ENCODE measurements around the gene MAFG.
"Not testable (repeated sequence)": the region's sequence is repeated elsewhere in the genome, so short reads cannot be mapped to it uniquely, and the experiment has no call there.

The MAFG gene

GRCh38 chr17:81923302-81924260 lies 4.0 kb downstream of the MAFG start:
- peak; percentile 61 for DNase-seq (ENCODE audit: low spot score)

DNA sequence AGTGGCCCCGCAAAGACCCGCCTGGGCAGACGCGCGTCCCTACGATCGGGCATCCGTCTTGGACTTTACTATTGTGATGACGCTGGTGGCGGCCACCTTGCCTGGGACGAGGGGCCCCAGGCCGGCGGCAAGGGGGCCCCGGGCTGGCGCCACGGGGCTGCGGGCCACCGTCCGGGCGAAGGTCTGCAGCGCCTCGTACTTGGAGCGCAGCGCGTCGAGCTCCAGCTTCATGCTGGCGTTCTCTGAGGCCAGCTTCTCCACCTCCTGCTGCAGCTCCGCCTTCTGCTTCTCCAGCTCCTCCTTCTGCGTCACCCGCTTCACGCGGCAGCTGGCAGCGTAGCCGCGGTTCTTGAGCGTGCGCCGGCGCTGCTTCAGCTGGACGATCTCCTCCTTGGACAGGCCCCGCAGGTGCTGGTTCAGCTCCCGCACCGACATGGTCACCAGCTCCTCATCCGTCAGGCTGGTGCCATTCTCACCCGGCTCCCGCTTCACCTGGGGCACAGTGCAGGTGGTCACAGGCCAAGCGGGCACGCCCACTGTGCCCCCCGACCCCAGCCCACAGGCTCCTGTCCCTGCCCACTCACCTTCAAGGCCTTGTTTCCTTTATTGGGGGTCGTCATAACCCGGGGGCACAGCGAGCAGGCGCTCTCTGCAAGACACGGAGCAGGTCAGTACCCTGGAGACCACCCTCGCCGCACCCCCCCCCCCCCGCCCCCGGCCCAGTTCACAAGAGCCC lies 4.8 kb downstream of the MAFG start:
- no peak for DNase-seq (ENCODE audit: low spot score)

GRCh38 chr17:81921996-81922565 lies 5.5 kb downstream of the MAFG start:
- DNase-seq (ENCODE audit: low spot score) = no peak

DNA sequence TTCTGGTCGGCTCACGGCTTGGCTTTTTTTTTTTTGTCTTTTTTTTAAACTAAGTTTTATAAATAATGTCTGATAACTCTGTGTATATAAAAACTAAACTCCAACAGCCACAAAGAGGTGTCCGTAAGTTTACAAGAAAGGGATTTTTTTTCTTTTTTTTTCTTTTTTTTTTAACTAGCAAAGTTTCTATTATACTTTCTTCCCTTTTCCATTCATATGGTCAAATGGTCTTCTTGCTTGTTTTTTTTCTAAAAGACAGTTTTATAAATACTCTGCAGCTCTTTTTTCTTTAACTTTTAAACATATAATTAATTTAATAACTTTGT lies 6.0 kb downstream of the MAFG start:
- DNase-seq (ENCODE audit: low spot score) = no peak

GRCh38 chr17:81920612-81921536 lies 6.7 kb downstream of the MAFG start:
- no peak for DNase-seq (ENCODE audit: low spot score)

DNA sequence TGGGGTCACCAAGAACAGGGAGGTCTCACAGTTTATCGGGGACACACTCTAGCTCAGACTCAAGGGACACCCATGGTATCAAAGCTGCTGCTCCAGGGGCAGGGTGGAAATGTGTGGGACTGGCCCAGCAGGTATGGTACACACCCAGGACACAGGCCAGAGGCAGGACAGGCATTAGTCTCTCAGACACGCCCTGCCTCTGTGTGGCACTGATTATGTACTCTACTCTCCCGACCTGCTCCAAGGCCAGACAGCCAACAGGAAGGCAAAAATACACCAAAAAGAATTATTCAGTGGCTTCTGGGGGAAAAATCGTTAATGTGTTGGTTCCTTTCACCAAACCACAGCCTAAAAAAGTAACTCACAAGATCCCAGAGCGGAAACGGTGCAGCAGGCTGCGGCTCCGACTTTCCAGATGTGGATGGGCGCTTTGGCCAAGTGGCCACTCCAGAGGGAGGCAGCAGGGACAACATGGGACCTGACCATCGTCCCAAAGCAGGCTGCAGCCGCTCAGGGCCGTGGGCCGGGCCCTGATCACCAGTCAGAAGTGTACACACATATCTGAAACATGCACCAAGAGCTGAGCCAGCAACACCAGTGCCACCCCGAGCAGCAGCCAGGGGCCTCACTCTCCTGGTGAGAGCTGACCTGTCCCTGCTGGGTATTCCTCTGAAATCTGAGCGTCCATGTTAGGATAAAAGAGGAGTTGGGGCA lies 8.5 kb downstream of the MAFG start:
- DNase-seq (ENCODE audit: low spot score) = no peak

GRCh38 chr17:81918333-81918669 lies 9.2 kb downstream of the MAFG start:
- not testable (repeated sequence) for DNase-seq (ENCODE audit: low spot score)

DNA sequence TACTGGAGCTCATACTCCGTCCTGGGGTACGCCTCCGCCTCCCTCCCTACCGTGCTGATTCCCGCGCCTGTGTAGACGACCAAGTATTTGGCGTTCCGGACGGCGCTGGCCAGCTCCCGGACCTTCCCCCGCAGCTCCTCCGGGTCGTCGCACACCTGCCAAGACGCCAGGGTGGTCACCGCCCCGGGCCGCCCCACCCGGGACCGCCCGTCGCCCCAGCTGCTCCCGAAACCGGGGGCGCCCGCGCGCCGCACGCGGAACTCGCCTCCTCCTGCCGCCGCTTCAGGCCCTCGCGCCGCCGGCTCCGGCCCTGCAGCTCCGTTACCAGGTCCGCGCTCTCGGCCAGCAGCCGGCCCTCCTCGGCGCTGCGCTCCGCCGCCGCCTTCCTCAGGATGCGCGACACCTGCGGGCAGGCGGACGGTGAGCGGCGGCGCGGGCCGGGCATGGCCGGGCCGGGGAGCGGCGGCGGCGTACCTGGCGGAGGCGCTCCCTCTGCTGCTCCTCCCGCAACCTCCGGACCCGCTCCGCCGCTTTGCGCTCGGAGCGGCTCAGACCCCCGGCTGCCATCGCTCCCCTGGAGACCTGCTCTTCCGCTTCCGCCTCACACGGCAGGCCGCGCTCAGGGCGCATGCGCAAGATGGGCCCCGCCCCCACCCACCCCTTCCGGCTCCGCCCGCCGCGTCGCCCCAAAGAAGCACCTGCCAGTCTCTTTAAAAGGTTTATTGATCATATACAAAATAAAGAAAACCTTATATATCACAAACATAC lies 9.8 kb downstream of the MAFG start, which contains the start of gene SIRT7:
SIRT7 (minus strand) TSS at position 612 of the 768 bp plus-strand sequence; CDS start at position 567, 45 bp downstream.
- peak; percentile 85 for DNase-seq (ENCODE audit: low spot score)

DNA sequence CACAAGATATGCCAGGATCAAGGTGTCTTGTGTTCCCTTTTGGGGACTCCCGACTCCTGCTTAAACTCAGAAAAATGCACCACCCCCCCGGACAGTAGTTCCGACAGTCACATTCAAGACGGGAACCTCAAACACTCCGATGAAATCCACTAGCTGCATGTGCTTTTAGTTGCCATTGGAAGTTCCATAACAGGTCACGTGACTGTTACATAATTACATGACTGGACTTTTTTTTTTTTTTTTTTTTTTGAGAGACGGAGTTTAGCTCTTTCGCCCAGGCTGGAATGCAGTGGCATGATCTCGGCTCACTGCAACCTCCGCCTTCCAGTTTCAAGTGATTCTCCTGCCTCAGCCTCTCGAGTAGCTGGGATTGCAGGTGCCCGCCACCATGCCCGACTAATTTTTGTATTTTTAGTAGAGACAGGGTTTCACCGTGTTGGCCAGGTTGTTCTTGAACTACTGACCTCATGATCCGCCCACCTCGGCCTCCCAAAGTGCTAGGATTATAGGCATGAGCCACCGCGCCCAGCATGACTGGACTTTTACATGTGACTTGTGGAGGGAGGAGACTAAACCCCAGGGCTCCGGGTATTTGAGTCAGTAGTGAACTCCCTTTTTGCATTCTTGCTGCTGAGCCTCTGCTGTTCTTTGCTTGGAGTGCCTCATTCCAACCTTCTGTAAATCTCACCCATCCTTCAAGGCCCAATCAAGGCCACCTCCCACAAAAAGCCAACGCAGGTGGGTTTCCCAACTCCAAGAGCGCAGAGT lies 11.1 kb downstream of the MAFG start:
- no peak for DNase-seq (ENCODE audit: low spot score)

- DNase-seq (ENCODE audit: low spot score) = no peak
Observed at GRCh38 chr17:81915331-81915730, 12.2 kb downstream of the MAFG start.

GRCh38 chr17:81914103-81914850 lies 13.3 kb downstream of the MAFG start:
- DNase-seq (ENCODE audit: low spot score) = no peak

- DNase-seq (ENCODE audit: low spot score) = no peak
Observed at GRCh38 chr17:81913394-81914102, 14.0 kb downstream of the MAFG start.

- DNase-seq (ENCODE audit: low spot score) = no peak
Observed at GRCh38 chr17:81912441-81913309, 14.9 kb downstream of the MAFG start.

- DNase-seq (ENCODE audit: low spot score) = no peak
Observed at GRCh38 chr17:81911969-81912368, 15.6 kb downstream of the MAFG start.

DNA sequence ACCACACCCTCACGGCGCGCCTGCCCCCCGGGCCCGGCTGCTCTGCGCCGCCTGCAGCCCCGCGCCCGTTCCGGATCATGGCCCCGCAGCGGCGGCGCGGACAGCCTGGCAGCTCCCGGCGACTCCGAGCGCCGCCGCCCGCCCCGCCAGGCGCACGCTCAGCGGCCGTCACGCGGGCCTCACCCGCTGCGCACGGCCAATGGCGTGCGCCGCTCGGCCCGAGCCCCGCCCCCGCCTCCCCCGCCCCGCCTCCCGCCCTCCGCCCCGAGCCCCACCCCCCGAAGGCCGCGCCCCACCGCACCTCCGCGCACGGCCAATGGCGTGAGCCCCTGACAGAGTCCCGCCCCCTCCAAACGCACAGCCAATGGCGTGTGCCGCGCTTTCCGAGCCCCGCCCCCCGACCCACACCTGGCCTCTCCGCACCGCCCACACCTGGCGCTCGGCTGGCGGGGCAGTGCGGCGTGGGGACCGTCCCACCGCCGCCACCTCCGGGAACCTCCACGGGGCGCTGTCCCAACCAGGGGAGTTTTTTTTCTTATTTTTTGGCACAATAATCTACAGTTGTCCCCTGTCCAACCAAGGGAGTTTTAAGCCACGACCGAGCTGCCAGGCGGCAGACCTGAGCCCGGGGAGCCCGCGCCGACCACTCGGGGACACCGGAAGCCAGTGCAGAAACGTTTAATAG lies 16.1 kb downstream of the MAFG start, which contains the start of gene PCYT2:
PCYT2 (minus strand) TSS at position 123 of the 685 bp plus-strand sequence; CDS start at position 79, 44 bp downstream.
- peak; percentile 97 for DNase-seq (ENCODE audit: low spot score)

DNA sequence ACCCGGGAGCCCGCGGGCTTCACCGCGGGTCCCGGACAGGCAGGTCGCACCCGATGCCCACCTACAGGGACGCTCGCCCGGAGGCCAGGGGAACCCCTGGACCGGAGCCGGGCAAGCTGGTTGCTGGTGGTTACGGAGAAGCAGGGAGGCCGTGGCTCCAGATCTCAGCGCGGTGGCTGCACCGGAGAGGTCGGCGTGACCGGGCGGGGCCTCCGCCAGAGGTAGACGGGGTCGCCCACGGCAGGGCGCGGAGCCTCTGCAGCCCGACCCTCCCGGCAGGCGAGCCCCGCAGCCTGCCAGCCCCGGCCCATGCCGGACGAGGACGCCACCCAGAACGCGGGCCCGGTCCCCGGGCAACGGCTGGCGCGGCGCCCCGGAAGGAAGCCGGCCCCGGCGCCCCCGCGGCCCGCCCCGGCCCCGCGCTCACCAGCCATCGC lies 16.7 kb downstream of the MAFG start:
- DNase-seq (ENCODE audit: low spot score) = no peak

All from Ammon's horn (tissue), 1 donor.